HCT116 (cell line): ENCODE results near the gene SF3A2. TPM values are rescaled to one million over a fixed set of nuclear protein-coding genes. Genes with fewer than 3 reads are reported as not detected.

Experiments
- ATAC-seq: fragments of 200-7000 bp; cut with Tn5 transposase; 2 replicates; pipeline ENCODE4 v1.9.1; 2020; ENCODE audit warnings: mild to moderate bottlenecking, moderate library complexity
- BruUV-seq: library from RNA; stranded (reverse); fragments of 400-500 nt; replicated peaks from 2 replicates; lab custom pipeline; 2021; lab: Mats Ljungman, UMichigan
- CTCF ChIA-PET: fragments of 300-600 bp; sonication (Branson Sonifier 250); formaldehyde crosslinking; loops from one replicate; lab custom pipeline; 2021; ENCODE audit warnings: antibody characterized with exemption; lab: Charles Lee
- POLR2A ChIA-PET: fragments of 300-600, 350-600 bp; sonication (Branson Sonifier 250); formaldehyde crosslinking; loops from one replicate; lab custom pipeline; 2021; ENCODE audit warnings: antibody characterized with exemption; lab: Charles Lee
- RAD21 ChIA-PET, 2 experiments: fragments of 300-600 bp; sonication (Branson Sonifier 250); formaldehyde crosslinking; loops; one replicate each; lab custom pipeline; 2023; ENCODE audit warnings: low total read pairs in 2 of 2; ENCODE audit not compliant: uncharacterized antibody in 2 of 2, unreplicated experiment in 2 of 2, low non-redundant PET in 1 of 2; lab: Charles Lee
- DNase-seq: peaks from one replicate; pipeline ENCODE4 v3.0.0-alpha.2; 2010; ENCODE audit warnings: low read depth, low spot score
- H2AFZ ChIP-seq: fragments of 200-600 bp; shearing (Covaris generic), sonication (generic); 2 replicates; pipeline ENCODE4 v1.6.1; 2017; ENCODE audit warnings: low read depth, mixed run types, mixed read lengths, antibody characterized with exemption, low read length; ENCODE audit not compliant: poor library complexity, severe bottlenecking
- H3K27ac ChIP-seq: 2 replicates; pipeline ENCODE4 v1.5.1; 2012; ENCODE audit warnings: low read depth, low read length
- H3K27me3 ChIP-seq: fragments of 200-600 bp; sonication (generic); 2 replicates; pipeline ENCODE4 v1.6.1; 2016; ENCODE audit warnings: mixed run types, low read length, mixed read lengths; ENCODE audit not compliant: insufficient read depth
- H3K36me3 ChIP-seq, 2 experiments: fragments of 200-500 bp in 1 of 2; fragments of 200-600 bp in 1 of 2; sonication (Bioruptor generic) in 1 of 2; sonication (generic) in 1 of 2; 2 replicates each; pipeline versions ENCODE4 v1.5.1 to v1.6.1; 2014 to 2016; ENCODE audit warnings: low read length in 2 of 2, inconsistent platforms in 1 of 2, mixed read lengths in 1 of 2, mixed run types in 1 of 2; ENCODE audit not compliant: insufficient read depth in 2 of 2, control insufficient read depth in 1 of 2
- H3K4me1 ChIP-seq, 2 experiments: fragments of 200-600 bp in 1 of 2; sonication (generic) in 1 of 2; 2 replicates each; pipeline versions ENCODE4 v1.5.1 to v1.6.1; 2012 to 2017; ENCODE audit warnings: low read length in 2 of 2, inconsistent platforms in 1 of 2, mild to moderate bottlenecking in 1 of 2, mixed read lengths in 1 of 2, mixed run types in 1 of 2, moderate library complexity in 1 of 2; ENCODE audit not compliant: insufficient read depth in 2 of 2, control insufficient read depth in 1 of 2
- H3K4me2 ChIP-seq: fragments of 200-600 bp; sonication (generic); 2 replicates; pipeline ENCODE4 v1.6.1; 2017; ENCODE audit warnings: mixed run types, low read length, mixed read lengths
- H3K4me3 ChIP-seq, 2 experiments: fragments of 200-600 bp in 1 of 2; sonication (generic) in 1 of 2; replicated peaks in 1 of 2; 2 replicates each; pipeline ENCODE4 v1.5.1; 2011 to 2016; ENCODE audit warnings: low read length in 2 of 2, control low read depth in 1 of 2, low read depth in 1 of 2, mild to moderate bottlenecking in 1 of 2, mixed read lengths in 1 of 2, mixed run types in 1 of 2
- H3K79me2 ChIP-seq: fragments of 200-600 bp; sonication (generic); 2 replicates; pipeline ENCODE4 v1.6.1; 2017; ENCODE audit warnings: mild to moderate bottlenecking, mixed run types, low read length, moderate library complexity, mixed read lengths; ENCODE audit not compliant: insufficient read depth
- H3K9ac ChIP-seq: fragments of 200-600 bp; sonication (generic); 2 replicates; pipeline ENCODE4 v1.6.1; 2016; ENCODE audit warnings: low read length, mixed read lengths
- H3K9me2 ChIP-seq: fragments of 200-600 bp; sonication (generic), shearing (Covaris generic); 2 replicates; pipeline ENCODE4 v1.6.1; 2017; ENCODE audit warnings: mixed run types, mild to moderate bottlenecking, moderate library complexity; ENCODE audit not compliant: insufficient read depth
- H3K9me3 ChIP-seq, 2 experiments: fragments of 200-500 bp in 1 of 2; fragments of 200-600 bp in 1 of 2; sonication (Bioruptor generic) in 1 of 2; sonication (generic) in 1 of 2; 2 replicates each; pipeline ENCODE4 v1.6.1; 2014 to 2017; ENCODE audit warnings: low read length in 2 of 2, mixed read lengths in 2 of 2, inconsistent platforms in 1 of 2, low read depth in 1 of 2, mild to moderate bottlenecking in 1 of 2, mixed run types in 1 of 2, moderate library complexity in 1 of 2; ENCODE audit not compliant: control insufficient read depth in 1 of 2, insufficient read depth in 1 of 2
- H4K20me1 ChIP-seq: fragments of 200-600 bp; sonication (generic), shearing (Covaris generic); 2 replicates; pipeline ENCODE4 v1.6.1; 2017; ENCODE audit warnings: mixed run types, mild to moderate bottlenecking, moderate library complexity; ENCODE audit not compliant: insufficient read depth
- JUND ChIP-seq: IDR thresholded peaks from 2 replicates; pipeline ENCODE4 v1.6.1; 2012
- TCF7L2 ChIP-seq: IDR thresholded peaks from 2 replicates; pipeline ENCODE4 v1.7.0; 2011; ENCODE audit warnings: borderline replicate concordance, inconsistent platforms; ENCODE audit not compliant: insufficient read depth, insufficient read length; ENCODE audit errors: extremely low read depth
- intact Hi-C: fragments of 100-400 bp; cut with micrococcal nuclease; formaldehyde crosslinking; loops from 2 replicates; pipeline ENCODE4 v1.10.0; 2022
- total RNA-seq: library from RNA; stranded (reverse); gene quantifications from one replicate; pipeline ENCODE4 v1.2.1, GENCODE V29; 2021; ENCODE audit not compliant: unreplicated experiment
- TF ChIP-seq, protein P1 (sequence below): IDR thresholded peaks from 2 replicates; pipeline ENCODE4 v1.6.1; 2012
- TF ChIP-seq, protein P2 (sequence below): IDR thresholded peaks from 2 replicates; pipeline ENCODE4 v1.6.1; 2012; ENCODE audit warnings: low read depth

Gene SF3A2
- total RNA-seq, 1 experiment from 2014 or later: 166 TPM

DNA sequence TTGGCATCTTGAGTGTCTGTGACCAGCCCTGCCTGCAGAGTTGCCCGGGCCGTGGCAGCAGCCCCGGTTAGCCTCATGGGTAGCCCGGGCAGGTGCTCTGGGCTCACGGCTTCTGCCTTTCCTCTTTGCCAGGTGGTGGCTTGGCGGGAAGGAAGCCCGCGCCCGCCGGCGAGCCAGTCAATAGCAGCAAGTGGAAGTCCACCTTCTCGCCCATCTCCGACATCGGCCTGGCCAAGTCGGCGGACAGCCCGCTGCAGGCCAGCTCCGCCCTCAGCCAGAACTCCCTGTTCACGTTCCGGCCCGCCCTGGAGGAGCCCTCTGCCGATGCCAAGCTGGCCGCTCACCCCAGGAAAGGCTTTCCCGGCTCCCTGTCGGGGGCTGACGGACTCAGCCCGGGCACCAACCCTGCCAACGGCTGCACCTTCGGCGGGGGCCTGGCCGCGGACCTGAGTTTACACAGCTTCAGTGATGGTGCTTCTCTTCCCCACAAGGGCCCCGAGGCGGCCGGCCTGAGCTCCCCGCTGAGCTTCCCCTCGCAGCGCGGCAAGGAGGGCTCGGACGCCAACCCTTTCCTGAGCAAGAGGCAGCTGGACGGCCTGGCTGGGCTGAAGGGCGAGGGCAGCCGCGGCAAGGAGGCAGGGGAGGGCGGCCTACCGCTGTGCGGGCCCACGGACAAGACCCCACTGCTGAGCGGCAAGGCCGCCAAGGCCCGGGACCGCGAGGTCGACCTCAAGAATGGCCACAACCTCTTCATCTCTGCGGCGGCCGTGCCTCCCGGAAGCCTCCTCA, 10.4 kb upstream of the SF3A2 start:
- Histone ChIP-seq H3K9me2 (no peaks in the 10 kb centered on the region), H3K27me3 (no peaks in the 10 kb centered on the region), H3K9ac (no peak overlapping the region), H3K9me3 (no peaks in the 10 kb centered on the region), H3K4me3 (no peak overlapping the region), H4K20me1 (no peaks in the 10 kb centered on the region; the same call in 1 of the 2 replicates), H3K27ac (no peak overlapping the region), H3K36me3 (peaks cover 8 to 30% of the 10 kb centered on the region in 2 experiments; a peak in 3 of 4 replicates), H3K79me2 (no peaks in the 10 kb centered on the region), H3K4me1 (no peaks in the 10 kb centered on the region), H3K4me2 (no peak overlapping the region), H2AFZ (no peak overlapping the region)
- CTCF ChIA-PET: interaction anchor here (0.9 kb wide), 1 partner anchor 70 kb away, joined by 3 read pairs; no protein-coding TSS in a partner anchor
- DNase-seq (no peak), ATAC-seq (no peak)
- RAD21 ChIA-PET: no interaction called here
- no TSS peak for BruUV-seq
- intact Hi-C loops: no loop called here
- POLR2A ChIA-PET: no interaction called here
- no peak for TF ChIP-seq JUND
- TF ChIP-seq, protein P1, sequence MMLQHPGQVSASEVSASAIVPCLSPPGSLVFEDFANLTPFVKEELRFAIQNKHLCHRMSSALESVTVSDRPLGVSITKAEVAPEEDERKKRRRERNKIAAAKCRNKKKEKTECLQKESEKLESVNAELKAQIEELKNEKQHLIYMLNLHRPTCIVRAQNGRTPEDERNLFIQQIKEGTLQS: no peak
- TF ChIP-seq, all 23 proteins: peak for 0

DNA sequence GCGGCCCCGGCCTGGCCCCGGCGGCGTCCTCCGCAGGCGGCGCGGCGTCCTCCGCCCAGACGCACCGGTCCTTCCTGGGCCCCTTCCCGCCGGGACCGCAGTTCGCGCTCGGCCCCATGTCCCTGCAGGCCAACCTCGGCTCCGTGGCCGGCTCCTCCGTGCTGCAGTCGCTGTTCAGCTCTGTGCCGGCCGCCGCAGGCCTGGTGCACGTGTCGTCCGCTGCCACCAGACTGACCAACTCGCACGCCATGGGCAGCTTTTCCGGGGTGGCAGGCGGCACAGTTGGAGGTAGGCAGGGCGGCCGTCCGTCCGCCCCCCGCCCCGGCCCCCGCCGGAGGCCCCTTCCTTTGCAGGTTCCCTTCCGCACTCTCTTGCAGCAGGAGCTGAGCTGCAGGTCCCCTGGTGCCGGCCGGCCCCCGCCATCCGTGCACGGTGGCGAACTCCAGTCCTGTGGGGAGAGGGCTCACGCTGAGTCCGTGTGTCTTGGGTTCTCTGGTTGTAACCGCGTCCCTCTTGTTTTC, 9.7 kb upstream of the SF3A2 start:
- TF ChIP-seq, protein P2, sequence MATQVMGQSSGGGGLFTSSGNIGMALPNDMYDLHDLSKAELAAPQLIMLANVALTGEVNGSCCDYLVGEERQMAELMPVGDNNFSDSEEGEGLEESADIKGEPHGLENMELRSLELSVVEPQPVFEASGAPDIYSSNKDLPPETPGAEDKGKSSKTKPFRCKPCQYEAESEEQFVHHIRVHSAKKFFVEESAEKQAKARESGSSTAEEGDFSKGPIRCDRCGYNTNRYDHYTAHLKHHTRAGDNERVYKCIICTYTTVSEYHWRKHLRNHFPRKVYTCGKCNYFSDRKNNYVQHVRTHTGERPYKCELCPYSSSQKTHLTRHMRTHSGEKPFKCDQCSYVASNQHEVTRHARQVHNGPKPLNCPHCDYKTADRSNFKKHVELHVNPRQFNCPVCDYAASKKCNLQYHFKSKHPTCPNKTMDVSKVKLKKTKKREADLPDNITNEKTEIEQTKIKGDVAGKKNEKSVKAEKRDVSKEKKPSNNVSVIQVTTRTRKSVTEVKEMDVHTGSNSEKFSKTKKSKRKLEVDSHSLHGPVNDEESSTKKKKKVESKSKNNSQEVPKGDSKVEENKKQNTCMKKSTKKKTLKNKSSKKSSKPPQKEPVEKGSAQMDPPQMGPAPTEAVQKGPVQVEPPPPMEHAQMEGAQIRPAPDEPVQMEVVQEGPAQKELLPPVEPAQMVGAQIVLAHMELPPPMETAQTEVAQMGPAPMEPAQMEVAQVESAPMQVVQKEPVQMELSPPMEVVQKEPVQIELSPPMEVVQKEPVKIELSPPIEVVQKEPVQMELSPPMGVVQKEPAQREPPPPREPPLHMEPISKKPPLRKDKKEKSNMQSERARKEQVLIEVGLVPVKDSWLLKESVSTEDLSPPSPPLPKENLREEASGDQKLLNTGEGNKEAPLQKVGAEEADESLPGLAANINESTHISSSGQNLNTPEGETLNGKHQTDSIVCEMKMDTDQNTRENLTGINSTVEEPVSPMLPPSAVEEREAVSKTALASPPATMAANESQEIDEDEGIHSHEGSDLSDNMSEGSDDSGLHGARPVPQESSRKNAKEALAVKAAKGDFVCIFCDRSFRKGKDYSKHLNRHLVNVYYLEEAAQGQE: no peak
- TF ChIP-seq TCF7L2: no peak
- RAD21 ChIA-PET: no interaction called here
- H4K20me1 ChIP-seq: no peaks in the 10 kb centered on the region; the same call in 1 of the 2 replicates
- no peaks in the 10 kb centered on the region for H3K79me2 ChIP-seq
- no peak overlapping the region for H3K4me2 ChIP-seq
- BruUV-seq: no TSS peak
- intact Hi-C loops: no loop called here
- no peak overlapping the region for H2AFZ ChIP-seq
- no peak overlapping the region for H3K9ac ChIP-seq
- ATAC-seq (no peak), DNase-seq (no peak)
- POLR2A ChIA-PET: no interaction called here
- H3K9me3 ChIP-seq: no peaks in the 10 kb centered on the region
- H3K36me3 ChIP-seq: peaks cover 8 to 27% of the 10 kb centered on the region in 2 experiments; a peak in 3 of 4 replicates
- CTCF ChIA-PET: interaction anchor here (0.9 kb wide), 1 partner anchor 71 kb away, joined by 3 read pairs; no protein-coding TSS in a partner anchor
- peaks cover 0 to 5% of the 10 kb centered on the region in 2 experiments; a peak in 1 of 4 replicates for H3K4me1 ChIP-seq
- no peaks in the 10 kb centered on the region for H3K27me3 ChIP-seq
- no peak overlapping the region for H3K27ac ChIP-seq
- no peaks in the 10 kb centered on the region for H3K9me2 ChIP-seq
- H3K4me3 ChIP-seq: no peak overlapping the region
